GM18511 (cell line): Measurements from ENCODE around the gene ZNF19.

ENCODE experiments used
- ATAC-seq: cut with Tn5 transposase; IDR thresholded peaks from one replicate; pipeline ENCODE4 v1.9.1; 2021; ENCODE audit warnings: mild to moderate bottlenecking, moderate library complexity; ENCODE audit not compliant: unreplicated experiment

Gene ZNF19

DNA sequence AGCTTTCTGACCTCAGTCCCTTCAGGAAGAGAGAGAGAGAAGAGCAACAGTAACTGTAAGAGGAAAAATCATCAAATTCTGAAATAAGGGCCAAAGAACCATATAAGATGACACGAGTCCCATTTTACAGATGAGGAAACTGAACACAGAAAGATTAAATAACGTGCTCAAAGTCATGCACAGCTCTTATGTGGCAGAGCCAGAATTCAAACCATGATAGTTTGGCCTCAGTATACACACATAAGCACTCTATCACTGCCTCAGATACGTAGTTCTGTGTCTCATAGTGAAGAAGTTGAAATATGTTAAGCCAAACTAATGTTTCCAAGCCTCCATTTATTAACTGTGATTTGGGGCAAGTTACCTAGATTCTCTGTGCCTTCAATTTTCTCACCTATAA is 1.9 kb upstream of the ZNF19 start:
- no peak for ATAC-seq

- no peak for ATAC-seq
These were observed 1.2 kb upstream of the ZNF19 start for GRCh38 chr16:71490361-71490760.

- peak; percentile 96 for ATAC-seq
These were observed 4.9 kb downstream of the ZNF19 start for GRCh38 chr16:71484006-71484893.

GRCh38 chr16:71482569-71482968 is 6.6 kb downstream of the ZNF19 start:
- ATAC-seq = no peak

GRCh38 chr16:71480956-71481355 is 8.2 kb downstream of the ZNF19 start:
- no peak for ATAC-seq

GRCh38 chr16:71479420-71479819 is 9.7 kb downstream of the ZNF19 start:
- no peak for ATAC-seq

DNA sequence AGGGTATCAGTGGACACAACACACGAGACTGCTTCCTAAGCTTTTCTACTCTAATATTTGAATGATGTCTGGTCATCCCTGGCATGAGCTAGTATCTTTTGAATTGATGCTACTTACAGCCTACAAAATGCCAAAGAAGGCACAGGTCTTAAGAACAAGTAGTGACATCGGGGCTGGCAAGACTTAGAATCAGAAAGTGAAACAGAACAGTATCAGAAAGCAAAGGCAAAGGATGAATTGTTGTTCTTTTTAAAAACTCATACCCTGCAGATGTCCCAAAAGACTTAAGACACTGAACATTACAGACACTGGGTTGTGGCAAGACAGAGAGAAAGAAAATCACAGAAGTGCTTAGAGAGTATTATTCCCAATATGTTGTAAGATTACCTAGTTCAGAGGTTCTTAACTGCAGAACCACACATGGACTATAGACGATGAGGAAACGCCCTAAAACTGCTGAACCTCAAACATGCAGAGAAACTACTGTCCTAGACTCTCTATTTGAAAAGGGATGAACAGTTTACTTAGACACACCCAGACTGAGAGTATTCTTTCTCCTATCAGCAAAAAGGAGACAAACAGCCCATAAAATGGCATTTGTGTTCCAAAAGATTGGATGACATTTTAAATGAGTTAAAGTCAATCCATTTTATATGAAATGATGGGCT is 12.5 kb downstream of the ZNF19 start:
- ATAC-seq = no peak

- no peak for ATAC-seq
These were observed 14.3 kb downstream of the ZNF19 start for GRCh38 chr16:71474864-71475263.

- no peak for ATAC-seq
These were observed 15.2 kb downstream of the ZNF19 start for GRCh38 chr16:71473891-71474290.

GRCh38 chr16:71472931-71473330 is 16.2 kb downstream of the ZNF19 start:
- ATAC-seq = no peak

- no peak for ATAC-seq
These were observed 17.1 kb downstream of the ZNF19 start for GRCh38 chr16:71472051-71472450.

DNA sequence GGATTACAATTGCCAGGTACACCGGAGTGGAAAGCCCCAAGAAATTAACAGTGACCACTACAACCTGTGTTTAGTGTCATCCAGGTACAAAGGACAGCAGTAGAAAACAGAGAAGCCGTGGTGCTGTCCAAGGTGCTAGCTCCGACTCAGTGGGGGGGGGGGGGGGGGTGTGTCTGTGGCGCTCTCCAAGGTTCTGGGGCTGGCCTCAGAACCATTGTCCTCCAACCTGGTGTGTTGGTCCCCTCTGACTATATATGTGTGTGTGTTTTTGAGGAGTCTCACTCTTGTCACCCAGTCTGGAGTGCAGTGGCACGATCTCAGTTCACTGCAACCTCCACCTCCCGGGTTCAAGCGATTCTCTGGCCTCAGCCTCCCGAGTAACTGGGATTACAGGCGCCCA is 21.3 kb downstream of the ZNF19 start:
- ATAC-seq = no peak

- no peak for ATAC-seq
These were observed 24.9 kb downstream of the ZNF19 start for GRCh38 chr16:71464231-71464630.

GRCh38 chr16:71461686-71462648 is 27.2 kb downstream of the ZNF19 start, which contains the start of gene ZNF23:
Gene ZNF23 (minus strand): TSS chr16:71462247. CDS start chr16:71456796, 5,451 bp downstream.
- peak; percentile 98 for ATAC-seq

GRCh38 chr16:71460941-71461340 is 28.2 kb downstream of the ZNF19 start:
- no peak for ATAC-seq

- ATAC-seq = no peak
These were observed 28.9 kb downstream of the ZNF19 start for GRCh38 chr16:71460236-71460635.

- ATAC-seq = no peak
These were observed 29.6 kb downstream of the ZNF19 start for GRCh38 chr16:71459510-71459909.

DNA sequence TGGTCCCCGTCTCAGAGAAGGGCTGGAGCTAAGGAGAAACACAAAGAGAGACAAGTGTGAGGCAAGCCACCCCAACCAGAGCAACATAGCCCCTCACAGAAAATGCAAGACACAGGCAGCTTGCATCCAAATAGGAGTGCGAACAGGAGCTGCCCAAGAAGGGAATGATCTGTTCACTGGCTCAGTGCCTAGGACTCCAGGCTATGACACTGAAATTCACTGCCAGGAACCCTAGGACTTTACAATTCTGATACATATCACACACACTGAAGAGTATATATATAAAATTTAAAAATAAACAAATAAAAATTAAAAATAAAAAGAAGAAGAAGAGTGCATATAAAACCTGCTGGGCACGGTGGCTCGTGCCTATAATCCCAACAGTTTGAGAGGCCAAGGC is 32.3 kb downstream of the ZNF19 start:
- ATAC-seq = no peak

DNA sequence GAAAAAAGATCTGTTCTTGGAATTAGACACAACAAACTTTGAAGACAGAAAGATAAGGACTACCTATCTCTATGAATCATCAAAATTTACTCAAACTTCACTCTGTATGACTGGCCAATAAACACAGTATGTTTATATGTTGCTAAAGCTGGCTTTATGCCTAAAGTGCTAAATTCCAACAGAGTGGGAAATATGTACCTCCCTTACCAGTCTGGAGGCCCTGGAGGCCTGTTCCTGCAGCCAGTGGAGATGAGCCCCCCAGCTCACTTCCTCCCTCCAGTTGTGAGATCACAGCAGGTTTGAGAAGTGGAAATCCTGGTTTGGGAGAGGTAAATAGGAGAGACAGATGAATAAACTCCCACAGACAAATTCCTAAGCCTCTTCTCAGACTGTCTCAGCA is 36.1 kb downstream of the ZNF19 start:
- ATAC-seq = no peak

DNA sequence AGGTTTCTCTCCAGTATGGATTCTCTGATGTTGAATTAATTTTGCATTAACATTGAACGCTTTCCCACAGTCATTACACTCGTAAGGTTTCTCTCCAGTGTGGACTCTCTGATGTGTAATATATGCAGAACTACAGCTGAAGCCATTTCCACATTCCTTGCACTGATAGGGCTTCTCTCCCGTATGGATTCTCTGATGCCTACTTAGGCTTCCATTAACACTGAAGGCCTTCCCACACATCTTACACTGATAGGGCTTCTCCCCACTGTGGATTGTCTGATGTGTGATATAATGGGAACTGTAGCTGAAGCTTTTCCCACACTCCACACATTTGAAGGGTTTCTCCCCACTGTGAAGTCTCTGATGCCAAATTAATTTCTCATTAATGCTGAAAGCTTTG is 40.1 kb downstream of the ZNF19 start:
- no peak for ATAC-seq

- ATAC-seq = no peak
These were observed 40.8 kb downstream of the ZNF19 start for GRCh38 chr16:71448274-71448866.
